Rectal smooth muscle tissue (tissue), 1 donor: ENCODE measurements around the gene APOBEC3B.

Source experiments
- H3K27ac ChIP-seq: one replicate; pipeline ENCODE4 v1.7.0; 2013; ENCODE audit warnings: low read depth, low read length, inconsistent platforms
- H3K27me3 ChIP-seq: one replicate; pipeline ENCODE4 v1.7.0; 2013; ENCODE audit warnings: low read length; ENCODE audit not compliant: control insufficient read depth, insufficient read depth
- H3K36me3 ChIP-seq: one replicate; pipeline ENCODE4 v1.7.0; 2013; ENCODE audit warnings: low read length; ENCODE audit not compliant: control insufficient read depth, insufficient read depth
- H3K4me1 ChIP-seq: one replicate; pipeline ENCODE4 v1.7.0; 2013; ENCODE audit warnings: low read length; ENCODE audit not compliant: control insufficient read depth, insufficient read depth
- H3K4me3 ChIP-seq: one replicate; pipeline ENCODE4 v1.7.0; 2013; ENCODE audit warnings: low read length
- H3K9ac ChIP-seq: one replicate; pipeline ENCODE4 v1.7.0; 2013; ENCODE audit warnings: low read length

APOBEC3B gene

GRCh38 chr22:38963872-38964271 lies 18.3 kb upstream of the APOBEC3B start:
- Histone ChIP-seq H3K36me3 (no peaks in the 10 kb centered on the region), H3K4me1 (no peaks in the 10 kb centered on the region), H3K4me3 (no peak overlapping the region), H3K27ac (no peak overlapping the region), H3K27me3 (no peaks in the 10 kb centered on the region), H3K9ac (no peak overlapping the region)

- no peak overlapping the region for H3K4me3 ChIP-seq
- H3K36me3 ChIP-seq = no peaks in the 10 kb centered on the region
- no peaks in the 10 kb centered on the region for H3K4me1 ChIP-seq
- H3K27me3 ChIP-seq = no peaks in the 10 kb centered on the region
- H3K27ac ChIP-seq = no peak overlapping the region
- H3K9ac ChIP-seq = no peak overlapping the region
Observed at GRCh38 chr22:38964306-38964705, 17.8 kb upstream of the APOBEC3B start.

GRCh38 chr22:38964989-38965388 lies 17.2 kb upstream of the APOBEC3B start:
- no peak overlapping the region for H3K9ac ChIP-seq

GRCh38 chr22:38965614-38966379 lies 16.4 kb upstream of the APOBEC3B start:
- Histone ChIP-seq H3K4me3 (no peak overlapping the region), H3K4me1 (no peaks in the 10 kb centered on the region), H3K27ac (no peak overlapping the region), H3K9ac (no peak overlapping the region), H3K27me3 (no peaks in the 10 kb centered on the region), H3K36me3 (no peaks in the 10 kb centered on the region)

More at GRCh38 chr22:38964989-38965388, 17.2 kb upstream of the APOBEC3B start:
- no peaks in the 10 kb centered on the region for H3K36me3 ChIP-seq
- no peaks in the 10 kb centered on the region for H3K4me1 ChIP-seq
- no peak overlapping the region for H3K4me3 ChIP-seq
- no peak overlapping the region for H3K27ac ChIP-seq
- no peaks in the 10 kb centered on the region for H3K27me3 ChIP-seq

GRCh38 chr22:38966380-38966702 lies 15.8 kb upstream of the APOBEC3B start:
- Histone ChIP-seq H3K4me1 (no peaks in the 10 kb centered on the region), H3K36me3 (no peaks in the 10 kb centered on the region), H3K4me3 (no peak overlapping the region), H3K27ac (no peak overlapping the region), H3K27me3 (no peaks in the 10 kb centered on the region), H3K9ac (no peak overlapping the region)

GRCh38 chr22:38966942-38967341 lies 15.2 kb upstream of the APOBEC3B start:
- H3K27ac ChIP-seq = no peak overlapping the region

GRCh38 chr22:38967451-38968450 lies 14.4 kb upstream of the APOBEC3B start:
- no peak overlapping the region for H3K4me3 ChIP-seq
- no peaks in the 10 kb centered on the region for H3K27me3 ChIP-seq
- no peak overlapping the region for H3K27ac ChIP-seq
- no peak overlapping the region for H3K9ac ChIP-seq
- no peaks in the 10 kb centered on the region for H3K36me3 ChIP-seq
- H3K4me1 ChIP-seq = no peaks in the 10 kb centered on the region

More at GRCh38 chr22:38966942-38967341, 15.2 kb upstream of the APOBEC3B start:
- no peak overlapping the region for H3K9ac ChIP-seq
- H3K36me3 ChIP-seq = no peaks in the 10 kb centered on the region
- no peaks in the 10 kb centered on the region for H3K27me3 ChIP-seq
- H3K4me3 ChIP-seq = no peak overlapping the region
- no peaks in the 10 kb centered on the region for H3K4me1 ChIP-seq

- no peak overlapping the region for H3K27ac ChIP-seq
- H3K36me3 ChIP-seq = no peaks in the 10 kb centered on the region
- H3K27me3 ChIP-seq = no peaks in the 10 kb centered on the region
- no peak overlapping the region for H3K4me3 ChIP-seq
- H3K4me1 ChIP-seq = no peaks in the 10 kb centered on the region
- no peak overlapping the region for H3K9ac ChIP-seq
Observed at GRCh38 chr22:38968801-38969200, 13.3 kb upstream of the APOBEC3B start.

GRCh38 chr22:38970551-38970950 lies 11.6 kb upstream of the APOBEC3B start:
- no peak overlapping the region for H3K9ac ChIP-seq
- H3K36me3 ChIP-seq = no peaks in the 10 kb centered on the region
- H3K4me3 ChIP-seq = no peak overlapping the region
- H3K4me1 ChIP-seq = no peaks in the 10 kb centered on the region
- H3K27me3 ChIP-seq = no peaks in the 10 kb centered on the region
- no peak overlapping the region for H3K27ac ChIP-seq

GRCh38 chr22:38971202-38971601 lies 10.9 kb upstream of the APOBEC3B start:
- Histone ChIP-seq H3K36me3 (no peaks in the 10 kb centered on the region), H3K4me3 (no peak overlapping the region), H3K27me3 (no peaks in the 10 kb centered on the region), H3K4me1 (no peaks in the 10 kb centered on the region), H3K27ac (no peak overlapping the region), H3K9ac (no peak overlapping the region)

GRCh38 chr22:38971791-38972190 lies 10.4 kb upstream of the APOBEC3B start:
- Histone ChIP-seq H3K4me3 (no peak overlapping the region), H3K9ac (no peak overlapping the region), H3K36me3 (no peaks in the 10 kb centered on the region), H3K27ac (no peak overlapping the region), H3K27me3 (no peaks in the 10 kb centered on the region), H3K4me1 (no peaks in the 10 kb centered on the region)

GRCh38 chr22:38972558-38972957 lies 9.6 kb upstream of the APOBEC3B start:
- Histone ChIP-seq H3K36me3 (no peaks in the 10 kb centered on the region), H3K27me3 (no peaks in the 10 kb centered on the region), H3K27ac (no peak overlapping the region), H3K9ac (no peak overlapping the region), H3K4me3 (no peak overlapping the region), H3K4me1 (no peaks in the 10 kb centered on the region)
